Measurements from ENCODE around the gene LRP3. TPM values are rescaled to one million over a fixed set of nuclear protein-coding genes. Genes with fewer than 3 reads are reported as not detected.

LRP3 gene
- total RNA-seq, 1 experiment from 2014 or later = 29.0 TPM

- TF ChIP-seq CTCF (IDR thresholded peaks at IDR 0.05 in 2 of 3, conservative IDR thresholded peaks at IDR 0.05 in 1 of 3; ENCODE audit: borderline replicate concordance in 1 of 3, insufficient read depth in 1 of 3, low read depth in 2 of 3, low read length in 2 of 3) = no peak
Observed at GRCh38 chr19:33195645-33196347, 1.7 kb downstream of the LRP3 start (continued).

GRCh38 chr19:33196446-33197193 lies 2.5 kb downstream of the LRP3 start:
- no TSS peak for BruUV-seq (replicated peaks)
- ChIA-PET RAD21 (ENCODE audit: low non-redundant PET in 1 of 2, low total read pairs in 2 of 2, uncharacterized antibody in 2 of 2, unreplicated experiment in 2 of 2) (no interaction called here), CTCF (interaction anchor here (1.2 kb wide), 1 partner anchor 13 kb away, joined by 5 read pairs; no protein-coding TSS in a partner anchor), POLR2A (no interaction called here)
- H3K4me3 ChIP-seq (replicated peaks in 1 of 2; ENCODE audit: low read depth in 1 of 2, low read length in 2 of 2) = no peak overlapping the region
- H3K9ac ChIP-seq (ENCODE audit: low read length) = no peak overlapping the region
- H3K79me2 ChIP-seq (ENCODE audit: insufficient read depth, low read length) = peaks cover 14% of the 10 kb centered on the region
- intact Hi-C loops (cut with micrococcal nuclease) = no loop called here
- H3K27ac ChIP-seq (ENCODE audit: low read depth, low read length) = no peak overlapping the region
- H3K27me3 ChIP-seq (ENCODE audit: insufficient read depth, low read length) = no peaks in the 10 kb centered on the region
- no peaks in the 10 kb centered on the region for H3K9me2 ChIP-seq (ENCODE audit: insufficient read depth)
- peaks cover 11 to 18% of the 10 kb centered on the region in 2 experiments for H3K4me1 ChIP-seq (ENCODE audit: control insufficient read depth in 1 of 2, insufficient read depth in 2 of 2, low read length in 2 of 2)
- H3K9me3 ChIP-seq (ENCODE audit: control insufficient read depth in 1 of 2, insufficient read depth in 1 of 2, low read depth in 1 of 2, low read length in 2 of 2) = no peaks in the 10 kb centered on the region
- no peak overlapping the region for H2AFZ ChIP-seq (ENCODE audit: low read depth, low read length, poor library complexity, severe bottlenecking)
- peaks cover 0 to 7% of the 10 kb centered on the region in 2 experiments; a peak in 1 of 4 replicates for H3K36me3 ChIP-seq (ENCODE audit: control insufficient read depth in 1 of 2, insufficient read depth in 2 of 2, low read length in 2 of 2)
- no peak overlapping the region for H3K4me2 ChIP-seq (ENCODE audit: low read length)
- no peak for ATAC-seq
- no peaks in the 10 kb centered on the region for H4K20me1 ChIP-seq (ENCODE audit: insufficient read depth)
- DNase-seq (ENCODE audit: low read depth, low spot score) = no peak
- TF ChIP-seq, protein P1, sequence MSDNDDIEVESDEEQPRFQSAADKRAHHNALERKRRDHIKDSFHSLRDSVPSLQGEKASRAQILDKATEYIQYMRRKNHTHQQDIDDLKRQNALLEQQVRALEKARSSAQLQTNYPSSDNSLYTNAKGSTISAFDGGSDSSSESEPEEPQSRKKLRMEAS (IDR thresholded peaks at IDR 0.05) = no peak
- TF ChIP-seq EGR1 (IDR thresholded peaks at IDR 0.05; ENCODE audit: low read depth) = no peak
- TF ChIP-seq TCF7L2 (IDR thresholded peaks at IDR 0.05; ENCODE audit: borderline replicate concordance, extremely low read depth, insufficient read depth, insufficient read length) = no peak
- TF ChIP-seq SIN3A (IDR thresholded peaks at IDR 0.05; ENCODE audit: low read depth) = no peak
- TF ChIP-seq ZNF274 (IDR thresholded peaks at IDR 0.05; ENCODE audit: low read depth, low read length) = no peak
- no peak for TF ChIP-seq CEBPB (IDR thresholded peaks at IDR 0.05; ENCODE audit: low read depth)
- TF ChIP-seq, protein P2, sequence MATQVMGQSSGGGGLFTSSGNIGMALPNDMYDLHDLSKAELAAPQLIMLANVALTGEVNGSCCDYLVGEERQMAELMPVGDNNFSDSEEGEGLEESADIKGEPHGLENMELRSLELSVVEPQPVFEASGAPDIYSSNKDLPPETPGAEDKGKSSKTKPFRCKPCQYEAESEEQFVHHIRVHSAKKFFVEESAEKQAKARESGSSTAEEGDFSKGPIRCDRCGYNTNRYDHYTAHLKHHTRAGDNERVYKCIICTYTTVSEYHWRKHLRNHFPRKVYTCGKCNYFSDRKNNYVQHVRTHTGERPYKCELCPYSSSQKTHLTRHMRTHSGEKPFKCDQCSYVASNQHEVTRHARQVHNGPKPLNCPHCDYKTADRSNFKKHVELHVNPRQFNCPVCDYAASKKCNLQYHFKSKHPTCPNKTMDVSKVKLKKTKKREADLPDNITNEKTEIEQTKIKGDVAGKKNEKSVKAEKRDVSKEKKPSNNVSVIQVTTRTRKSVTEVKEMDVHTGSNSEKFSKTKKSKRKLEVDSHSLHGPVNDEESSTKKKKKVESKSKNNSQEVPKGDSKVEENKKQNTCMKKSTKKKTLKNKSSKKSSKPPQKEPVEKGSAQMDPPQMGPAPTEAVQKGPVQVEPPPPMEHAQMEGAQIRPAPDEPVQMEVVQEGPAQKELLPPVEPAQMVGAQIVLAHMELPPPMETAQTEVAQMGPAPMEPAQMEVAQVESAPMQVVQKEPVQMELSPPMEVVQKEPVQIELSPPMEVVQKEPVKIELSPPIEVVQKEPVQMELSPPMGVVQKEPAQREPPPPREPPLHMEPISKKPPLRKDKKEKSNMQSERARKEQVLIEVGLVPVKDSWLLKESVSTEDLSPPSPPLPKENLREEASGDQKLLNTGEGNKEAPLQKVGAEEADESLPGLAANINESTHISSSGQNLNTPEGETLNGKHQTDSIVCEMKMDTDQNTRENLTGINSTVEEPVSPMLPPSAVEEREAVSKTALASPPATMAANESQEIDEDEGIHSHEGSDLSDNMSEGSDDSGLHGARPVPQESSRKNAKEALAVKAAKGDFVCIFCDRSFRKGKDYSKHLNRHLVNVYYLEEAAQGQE (IDR thresholded peaks at IDR 0.05; ENCODE audit: low read depth) = no peak
- TF ChIP-seq JUND (IDR thresholded peaks at IDR 0.05) = no peak
- no peak for TF ChIP-seq ZFX (IDR thresholded peaks at IDR 0.05)
- no peak for TF ChIP-seq SP1 (IDR thresholded peaks at IDR 0.05; ENCODE audit: low read depth)
- no peak for TF ChIP-seq SRF (IDR thresholded peaks at IDR 0.05; ENCODE audit: low read depth)
- no peak for TF ChIP-seq POLR2A (IDR thresholded peaks at IDR 0.05; ENCODE audit: borderline replicate concordance, extremely low read depth, insufficient read depth, insufficient read length)
- TF ChIP-seq ATF3 (IDR thresholded peaks at IDR 0.05) = no peak
- TF ChIP-seq CTCF (IDR thresholded peaks at IDR 0.05 in 2 of 3, conservative IDR thresholded peaks at IDR 0.05 in 1 of 3; ENCODE audit: borderline replicate concordance in 1 of 3, insufficient read depth in 1 of 3, low read depth in 2 of 3, low read length in 2 of 3) = no peak
- TF ChIP-seq FOSL1 (IDR thresholded peaks at IDR 0.05; ENCODE audit: low read depth) = no peak
- no peak for TF ChIP-seq EZH2 (IDR thresholded peaks at IDR 0.05)

Data from HCT116 (cell line).